GM18519 (cell line): ENCODE measurements around the gene DENND5A.
A peak's percentile ranks its signal among the peaks of the same experiment; 100 is the strongest.

Source experiments
- ATAC-seq: cut with Tn5 transposase; IDR thresholded peaks from one replicate; pipeline ENCODE4 v1.9.1; 2021; ENCODE audit warnings: mild to moderate bottlenecking, moderate library complexity; ENCODE audit not compliant: unreplicated experiment, low FRiP score

DENND5A gene

DNA sequence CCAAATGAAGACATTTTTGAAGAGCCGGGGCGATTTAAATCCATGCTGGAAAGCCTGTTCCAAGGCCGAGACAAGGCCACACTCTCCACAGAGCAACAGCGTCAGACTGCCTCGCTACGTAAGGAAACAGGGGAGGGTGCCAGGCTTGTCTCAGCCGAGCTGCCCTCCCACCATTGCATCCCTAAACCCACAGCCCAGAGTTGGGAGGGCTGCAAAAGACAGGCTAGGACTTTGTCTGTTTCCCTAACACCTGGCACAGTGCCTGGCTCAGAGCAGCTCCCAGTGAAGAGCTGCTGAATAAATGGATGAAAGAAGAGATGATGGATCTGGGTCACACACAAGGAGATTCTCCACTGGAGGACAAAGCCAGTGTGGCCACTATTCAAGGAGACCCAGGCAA, 122.4 kb downstream of the DENND5A start:
- no peak for ATAC-seq

- no peak for ATAC-seq
These were observed 124.0 kb downstream of the DENND5A start for GRCh38 chr11:9141186-9141585.

- no peak for ATAC-seq
These were observed 125.4 kb downstream of the DENND5A start for GRCh38 chr11:9139628-9140357.

DNA sequence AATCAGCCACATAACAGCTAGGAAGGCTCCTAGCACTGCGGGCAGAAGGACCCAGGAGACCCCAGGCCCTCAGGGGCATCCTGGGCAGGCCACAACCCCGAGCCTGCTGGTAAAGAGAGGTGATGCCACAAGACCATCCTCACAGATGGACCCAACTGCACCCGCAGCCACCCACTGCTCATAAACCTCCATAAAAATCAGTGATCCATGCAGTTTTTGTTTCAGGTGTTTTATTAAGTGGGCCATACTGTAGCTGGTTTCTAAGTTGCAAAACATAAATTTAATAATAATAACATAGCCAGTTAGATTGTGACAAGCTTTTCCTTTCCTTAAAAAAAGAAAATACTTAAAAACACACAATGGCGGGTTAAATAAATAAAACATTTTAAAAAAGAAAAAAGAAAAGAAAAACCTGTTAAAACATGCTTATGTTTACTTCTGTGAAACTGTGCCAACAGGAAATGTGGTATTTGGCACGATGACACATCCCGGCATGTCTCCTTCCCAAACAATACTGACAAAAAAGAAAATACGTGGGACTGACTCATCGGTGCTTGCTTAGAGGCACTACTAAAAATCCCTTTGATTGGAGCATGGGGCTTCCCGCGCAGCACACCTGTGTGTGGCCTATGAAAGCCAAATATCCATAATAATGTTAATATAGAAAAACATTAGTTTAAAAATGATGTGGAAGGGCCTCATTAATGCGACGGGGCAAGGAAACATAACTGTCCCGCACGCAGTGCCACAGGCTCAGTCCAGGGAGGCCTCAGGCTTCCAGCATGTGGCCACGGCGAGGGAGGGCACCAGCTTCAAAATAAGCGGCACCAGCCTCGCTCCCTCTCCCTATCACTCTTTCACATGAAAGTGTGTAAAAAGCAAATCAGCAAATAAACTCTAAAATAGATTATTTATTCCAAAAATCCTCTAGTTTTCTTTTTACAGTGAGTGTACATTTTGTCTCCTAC, 126.3 kb downstream of the DENND5A start:
- no peak for ATAC-seq

DNA sequence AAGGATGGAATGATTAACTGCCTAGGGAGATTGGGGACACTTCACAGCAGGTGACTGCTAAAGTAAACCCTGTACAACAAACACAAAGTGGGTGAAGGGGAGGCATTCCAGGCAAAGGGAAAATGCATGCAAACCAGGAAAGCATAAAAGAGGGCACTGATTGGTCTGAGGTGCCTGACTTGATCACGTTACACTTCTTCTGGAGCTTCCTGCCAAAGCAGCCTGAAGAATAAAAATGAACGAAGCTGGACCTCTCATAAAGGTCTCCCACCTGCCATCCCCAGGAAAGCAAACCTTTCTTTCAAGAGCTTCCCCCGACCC, 127.1 kb downstream of the DENND5A start:
- ATAC-seq = no peak

DNA sequence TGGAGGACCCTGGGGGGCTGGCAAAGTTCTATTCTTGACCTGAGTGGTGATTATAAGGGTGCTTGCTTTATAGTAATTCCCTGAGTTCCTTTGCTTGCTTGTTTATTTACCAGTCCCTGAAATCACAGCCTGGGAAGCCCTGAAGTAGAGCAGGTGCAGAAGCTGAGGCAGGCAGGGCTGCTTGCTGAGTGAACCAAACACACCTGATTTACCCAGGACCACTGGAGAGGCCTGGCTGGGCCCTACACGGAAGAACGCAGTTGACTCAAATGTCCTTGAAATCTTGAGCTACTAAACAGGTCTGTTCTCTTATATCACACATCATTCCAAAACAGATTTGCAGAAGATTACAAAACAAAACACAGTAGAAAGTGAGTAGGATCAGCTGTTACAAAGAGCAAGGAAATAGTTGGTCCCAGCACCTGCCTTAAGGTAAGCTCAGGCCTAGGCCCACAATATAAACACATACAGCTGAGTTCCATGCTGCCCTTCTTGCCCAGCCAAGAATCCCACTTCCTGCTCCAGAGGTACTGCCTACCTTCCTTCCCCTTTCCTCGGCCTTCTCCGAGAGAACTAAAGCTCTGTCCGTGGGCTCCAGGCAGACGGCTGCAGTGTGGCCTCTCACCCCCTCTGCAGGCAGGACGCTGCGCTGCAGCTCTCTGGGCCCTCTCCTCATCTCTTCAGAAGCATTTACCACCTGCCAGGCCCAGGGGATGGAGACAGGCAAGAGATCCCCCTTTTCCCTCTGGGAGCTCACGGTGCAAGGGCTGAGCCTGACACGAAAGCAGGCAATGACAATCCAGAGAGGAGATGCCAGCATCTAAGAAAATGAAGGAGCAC, 127.6 kb downstream of the DENND5A start:
- peak; percentile 47 for ATAC-seq

- ATAC-seq = no peak
These were observed 128.4 kb downstream of the DENND5A start for GRCh38 chr11:9136741-9137140.

DNA sequence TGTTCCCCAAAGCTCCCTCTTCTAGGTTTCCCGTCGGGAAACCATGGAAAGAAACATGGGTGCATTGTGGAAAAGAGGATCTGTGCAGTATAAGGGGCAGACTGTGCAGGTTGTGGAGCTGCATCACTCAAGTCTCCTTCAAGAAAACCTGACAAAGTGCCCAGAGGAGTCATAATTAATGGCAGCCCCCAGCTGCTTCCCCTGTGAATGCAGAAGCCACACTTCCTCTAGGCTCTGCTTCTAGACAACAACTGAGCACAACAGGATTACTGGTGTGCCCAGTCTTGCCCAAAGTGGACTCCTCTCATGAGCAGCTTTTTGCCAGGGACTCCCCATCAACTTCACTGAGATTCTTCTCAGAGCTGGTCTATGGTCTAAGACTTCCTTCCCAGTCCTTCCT, 131.2 kb downstream of the DENND5A start:
- ATAC-seq = no peak

GRCh38 chr11:9132203-9132878, 132.8 kb downstream of the DENND5A start:
- ATAC-seq = no peak

DNA sequence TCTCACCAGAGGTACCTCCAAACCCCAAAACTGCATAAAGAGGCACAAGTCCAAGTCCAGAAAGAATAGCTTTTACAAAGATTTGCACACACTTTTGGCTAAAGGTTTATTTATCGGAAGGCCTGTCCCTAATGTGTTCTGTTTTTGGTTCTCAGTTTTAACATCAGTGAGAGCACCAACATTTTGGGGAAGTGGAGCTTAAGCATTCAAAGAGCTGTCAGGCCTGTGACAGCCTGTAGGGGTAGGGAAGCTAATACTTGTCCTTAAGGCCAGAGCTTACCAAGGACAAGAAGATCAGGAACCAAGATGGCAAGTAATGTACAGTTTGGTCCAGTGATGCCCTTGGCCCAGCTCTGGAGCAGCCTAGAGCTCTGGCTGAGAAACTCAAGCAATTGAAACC, 134.9 kb downstream of the DENND5A start:
- no peak for ATAC-seq

DNA sequence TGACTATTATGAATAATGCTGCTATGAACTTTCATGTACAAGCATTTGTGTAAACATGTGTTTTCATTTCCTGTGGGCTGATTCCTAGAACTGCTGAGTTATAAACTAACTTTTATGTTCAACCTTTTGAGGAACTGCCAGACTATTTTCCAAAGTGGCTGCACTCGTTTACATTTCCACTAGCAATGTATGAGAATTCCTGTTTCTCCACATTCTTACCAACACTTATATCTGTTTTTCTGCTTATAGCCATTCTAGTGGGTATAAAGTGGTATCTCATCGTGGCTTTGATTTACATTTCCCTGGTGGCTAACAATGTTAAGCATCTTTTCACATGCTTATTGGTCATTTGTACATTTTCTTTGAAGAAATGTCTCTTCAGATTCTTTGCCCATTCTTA, 138.5 kb downstream of the DENND5A start:
- no peak for ATAC-seq

GRCh38 chr11:9125185-9125886, 139.8 kb downstream of the DENND5A start:
- ATAC-seq = no peak

- no peak for ATAC-seq
These were observed 141.4 kb downstream of the DENND5A start for GRCh38 chr11:9123595-9124304.

DNA sequence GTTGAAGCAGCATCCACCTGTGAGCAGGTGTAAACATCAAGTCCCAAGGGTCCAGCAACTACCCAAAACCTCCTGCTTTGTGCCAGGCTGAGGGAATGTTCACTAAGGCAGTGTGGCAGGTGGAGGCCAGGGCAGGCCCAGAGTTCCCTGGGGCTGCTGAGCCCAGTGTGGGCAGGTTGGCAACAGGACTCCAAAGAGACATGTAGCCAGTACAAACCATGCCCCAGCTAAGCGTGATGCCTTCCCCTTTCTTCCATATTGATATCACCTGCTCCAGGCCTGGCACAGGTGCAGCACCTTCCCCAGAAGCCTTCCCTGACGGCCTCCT, 143.7 kb downstream of the DENND5A start:
- ATAC-seq = no peak

DNA sequence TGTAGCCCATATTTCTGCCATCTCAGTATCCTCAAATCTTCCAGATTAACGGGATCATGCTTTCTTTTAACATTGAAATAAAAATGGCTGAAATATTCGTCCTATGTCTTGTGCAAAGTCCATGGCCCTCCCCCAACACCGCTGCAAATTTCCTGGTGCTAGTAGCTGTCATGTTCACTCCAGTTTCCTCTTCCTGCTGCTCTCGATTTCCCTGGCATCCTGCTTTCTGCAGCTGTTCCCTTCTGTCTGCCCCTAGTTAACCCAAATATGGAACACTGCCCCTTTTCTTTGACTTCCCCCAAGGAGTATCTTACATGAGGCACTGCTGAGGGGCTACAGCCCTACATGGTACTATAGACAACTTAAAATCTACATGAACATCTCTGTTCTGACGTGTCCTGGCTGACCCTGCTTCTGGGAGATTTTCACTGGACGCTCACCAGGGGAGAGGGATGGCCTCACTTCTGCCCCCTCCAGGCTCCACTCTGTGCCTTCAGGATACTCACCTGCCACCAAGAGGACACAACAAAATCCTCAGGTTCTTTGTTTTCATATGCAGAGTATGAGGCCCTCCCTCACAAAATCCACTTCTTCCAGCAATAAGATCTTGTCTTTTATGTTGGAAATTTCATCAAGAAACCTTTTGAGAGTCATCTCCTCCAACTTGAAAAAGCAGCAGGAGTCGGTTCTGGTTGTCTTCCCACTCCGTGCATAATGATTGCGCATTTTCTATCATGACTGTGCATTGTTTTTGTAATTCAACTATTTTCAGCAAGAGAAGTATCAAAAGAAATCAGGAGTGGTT, 144.3 kb downstream of the DENND5A start:
- no peak for ATAC-seq

GRCh38 chr11:9118277-9118676, 146.9 kb downstream of the DENND5A start:
- no peak for ATAC-seq

- ATAC-seq = no peak
These were observed 153.1 kb downstream of the DENND5A start for GRCh38 chr11:9112075-9112474.
